HG03442 (cell line): ENCODE measurements around the gene AMBRA1.

Source experiments
- ATAC-seq: cut with Tn5 transposase; IDR thresholded peaks from one replicate; pipeline ENCODE4 v1.9.1; 2021; ENCODE audit warnings: mild to moderate bottlenecking, moderate library complexity; ENCODE audit not compliant: unreplicated experiment

AMBRA1 gene

DNA sequence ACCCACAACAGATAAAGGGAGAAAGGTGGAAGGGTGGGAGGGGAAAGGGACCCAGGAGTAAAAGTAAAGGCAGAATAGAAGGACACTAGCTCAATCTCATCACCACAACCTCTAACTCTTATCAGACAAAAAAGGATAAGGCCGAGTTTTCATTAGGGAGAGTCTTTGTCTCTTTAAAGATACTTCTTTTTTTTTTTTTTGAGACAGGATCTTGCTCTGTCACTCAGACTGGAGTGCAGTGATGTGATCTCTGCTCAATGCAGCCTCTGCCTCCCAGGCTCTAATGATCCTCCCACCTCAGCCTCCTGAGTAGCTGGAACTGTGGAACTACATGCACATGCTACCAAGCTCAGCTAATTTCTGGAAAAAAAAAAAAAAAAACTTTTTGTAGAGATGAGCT lies 116.7 kb downstream of the AMBRA1 start:
- no peak for ATAC-seq

DNA sequence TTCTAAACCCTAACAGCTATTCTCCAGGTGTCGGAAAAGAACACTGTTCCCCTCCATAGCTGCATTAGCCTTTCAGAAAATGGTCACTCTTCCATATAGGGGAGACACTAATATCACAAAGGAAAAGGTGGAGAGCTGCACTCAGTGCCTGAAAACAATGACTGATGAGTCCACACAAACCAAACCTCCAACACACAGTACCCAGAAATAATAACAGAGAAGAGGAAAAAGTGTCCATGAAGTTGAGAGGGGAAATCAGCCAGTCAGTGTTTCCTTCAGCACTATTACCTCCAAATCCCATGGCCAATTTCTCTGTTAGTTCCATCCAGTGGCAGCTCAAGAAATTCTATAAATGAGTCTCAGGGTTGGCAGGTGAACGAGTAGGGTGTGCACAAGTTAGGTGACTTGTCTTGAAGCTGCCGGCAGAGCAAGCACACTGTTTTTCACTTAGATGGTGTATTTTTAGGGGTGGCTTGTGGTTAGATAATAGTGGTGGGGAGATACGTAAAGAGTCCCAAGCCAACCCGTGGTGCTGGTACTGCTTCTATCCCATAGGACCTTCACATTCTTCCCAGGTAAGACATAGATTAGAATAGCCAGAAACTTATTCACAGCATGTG lies 117.8 kb downstream of the AMBRA1 start:
- ATAC-seq, result no peak

DNA sequence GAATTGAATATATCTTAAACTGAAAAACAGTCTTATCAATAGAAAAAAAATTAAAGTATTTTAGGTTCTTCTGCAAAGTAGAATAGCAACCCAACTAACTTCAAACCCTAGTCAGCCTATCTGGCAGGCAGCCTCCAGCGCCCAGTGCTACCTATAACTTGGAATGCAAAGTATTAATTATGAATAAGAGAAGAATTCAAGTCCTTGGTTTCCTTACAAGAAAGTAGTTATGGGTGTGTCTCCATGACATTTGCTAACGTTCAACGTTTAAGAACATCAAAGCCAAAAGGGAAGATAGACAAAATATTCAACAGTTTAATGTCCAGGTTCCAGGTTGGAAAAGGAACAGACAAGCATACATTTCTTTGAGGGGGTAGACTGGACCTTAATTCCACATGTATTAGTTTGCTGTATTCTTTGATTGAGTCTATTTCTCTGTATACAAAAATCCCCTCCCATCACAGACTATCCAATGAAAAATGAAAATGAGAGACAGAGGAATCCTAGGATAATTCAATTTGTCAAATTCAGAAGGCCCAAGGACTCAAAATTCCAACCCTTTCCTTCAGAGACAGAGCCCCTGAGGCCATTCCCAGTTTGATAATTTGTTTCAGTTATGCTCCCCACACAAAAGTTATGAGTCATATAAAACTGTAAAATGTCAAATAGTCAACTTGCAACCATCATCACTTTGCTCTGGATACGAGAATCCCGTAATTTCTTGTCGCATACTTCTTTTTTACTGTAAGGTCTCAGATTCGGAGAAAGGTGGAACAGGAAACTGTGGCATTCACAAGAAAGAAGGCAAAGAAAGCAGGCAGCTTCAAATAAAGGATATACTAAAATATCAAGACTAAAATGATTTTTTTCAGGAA lies 118.5 kb downstream of the AMBRA1 start:
- ATAC-seq, result no peak

DNA sequence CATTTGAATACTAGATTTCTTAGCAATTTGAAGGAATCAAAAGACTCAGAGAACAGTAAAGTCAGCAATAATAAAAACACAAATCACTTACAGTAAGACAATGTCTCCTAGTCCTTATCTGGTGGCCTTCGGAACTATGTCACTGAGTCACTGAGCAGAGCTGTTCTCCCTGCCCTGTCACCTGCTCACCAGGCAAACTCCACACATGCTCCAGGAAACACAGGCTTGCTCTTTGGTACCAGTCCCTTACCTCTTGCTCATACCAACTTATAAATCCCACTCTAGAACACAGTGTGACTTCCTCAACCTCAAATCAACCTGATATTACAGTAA lies 121.2 kb downstream of the AMBRA1 start:
- no peak for ATAC-seq

DNA sequence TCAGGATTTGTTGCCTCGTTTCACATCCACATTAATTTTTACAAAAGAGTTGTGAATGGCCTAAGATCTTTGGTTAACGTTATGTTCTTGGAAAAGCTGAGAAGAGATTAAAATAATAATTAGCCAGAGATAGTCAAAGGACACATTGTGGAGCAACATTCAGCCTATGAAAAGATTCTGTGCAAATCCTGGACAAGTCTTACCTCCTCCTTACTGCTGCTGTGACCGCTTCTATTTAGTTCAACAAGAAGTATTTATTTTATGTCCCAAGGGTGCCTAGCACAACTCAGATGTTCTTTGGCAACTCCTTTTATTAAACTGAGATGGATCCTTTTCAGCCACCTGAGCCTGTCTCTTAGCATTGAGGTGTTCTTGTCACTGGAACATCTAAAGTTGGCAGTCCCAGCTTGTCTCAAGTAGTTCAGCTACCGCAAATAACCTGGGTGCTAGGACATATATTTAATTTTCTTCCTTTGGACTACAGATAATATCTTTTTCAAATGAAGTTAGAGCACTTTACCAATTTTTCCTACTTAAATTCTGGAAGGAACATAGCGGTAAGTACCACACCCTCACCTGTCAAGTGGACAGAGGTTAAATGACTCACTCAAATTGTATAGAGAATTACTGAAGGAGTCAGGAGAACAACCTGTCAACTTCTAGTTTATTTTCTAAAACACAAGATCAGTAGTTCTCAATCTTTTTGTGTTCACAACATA lies 121.7 kb downstream of the AMBRA1 start:
- ATAC-seq, result no peak

DNA sequence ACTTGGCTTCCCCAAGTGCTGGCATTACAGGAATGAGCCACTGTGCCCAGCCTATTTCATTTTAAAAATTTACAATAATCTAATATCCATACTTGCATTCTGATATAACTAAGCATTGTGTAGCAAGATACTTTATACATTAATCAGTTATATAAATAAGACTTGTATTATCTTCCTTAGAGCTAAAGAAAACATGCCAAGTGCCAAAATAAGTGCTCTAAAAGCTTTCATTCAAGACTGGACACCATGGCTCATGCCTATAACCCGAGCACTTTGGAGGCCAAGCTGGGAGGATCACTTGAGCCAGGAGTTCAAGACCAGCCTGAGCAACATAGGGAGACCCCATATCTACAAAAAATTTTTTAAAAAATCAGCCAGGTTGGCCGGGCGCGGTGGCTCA lies 123.9 kb downstream of the AMBRA1 start:
- ATAC-seq, result no peak

DNA sequence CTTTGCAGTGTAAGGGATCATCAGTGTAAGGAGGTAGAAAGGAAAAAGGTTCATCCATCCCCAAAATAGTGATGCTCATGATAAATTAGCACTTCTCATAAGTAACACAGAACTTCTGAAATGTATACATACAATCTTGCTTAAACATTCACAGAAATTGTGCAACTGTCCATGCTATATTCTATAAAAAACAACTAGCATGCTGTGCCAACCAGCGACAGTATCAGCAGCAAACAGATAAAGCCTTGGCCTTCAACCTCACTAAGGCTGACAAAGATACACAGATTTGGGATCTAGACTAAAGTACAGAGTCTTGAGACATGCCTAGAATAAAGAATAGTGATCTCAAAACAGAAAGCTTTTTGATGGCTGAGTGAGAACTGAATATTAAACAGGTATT lies 128.1 kb downstream of the AMBRA1 start:
- ATAC-seq, result no peak

DNA sequence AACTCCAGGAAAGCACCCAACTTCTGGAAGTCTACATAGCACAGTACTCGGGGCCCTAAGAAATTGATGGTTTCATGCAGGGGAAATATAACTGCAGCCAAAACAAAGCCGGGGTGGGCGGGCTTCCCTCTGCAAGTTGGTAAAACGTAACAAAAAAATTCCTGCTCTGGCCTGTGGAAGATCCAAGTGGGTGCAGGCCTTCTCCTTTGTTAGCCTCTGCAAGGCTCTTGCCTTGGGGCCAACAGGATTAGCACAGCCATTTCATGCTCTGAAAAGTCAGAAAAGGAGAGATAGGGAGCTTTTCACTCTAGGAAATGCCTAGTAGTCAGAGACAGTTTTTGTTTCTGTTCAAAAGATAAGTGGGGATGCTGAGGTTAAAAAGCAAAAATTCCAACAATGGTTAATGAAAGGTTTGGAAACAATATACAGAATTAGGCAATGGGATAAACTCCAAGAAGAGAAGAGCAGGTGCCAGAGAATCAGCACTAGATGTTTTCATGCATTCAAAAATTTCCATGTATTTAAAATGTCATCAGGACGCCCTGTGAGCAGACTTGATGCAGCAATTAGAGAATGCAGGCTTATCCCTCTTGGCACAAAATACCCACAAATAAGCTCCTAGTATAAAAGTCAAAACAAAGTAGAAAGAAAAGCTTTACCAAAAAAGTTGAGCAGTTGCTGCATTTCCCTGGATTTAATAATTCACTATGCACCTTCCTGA lies 130.0 kb downstream of the AMBRA1 start:
- no peak for ATAC-seq

DNA sequence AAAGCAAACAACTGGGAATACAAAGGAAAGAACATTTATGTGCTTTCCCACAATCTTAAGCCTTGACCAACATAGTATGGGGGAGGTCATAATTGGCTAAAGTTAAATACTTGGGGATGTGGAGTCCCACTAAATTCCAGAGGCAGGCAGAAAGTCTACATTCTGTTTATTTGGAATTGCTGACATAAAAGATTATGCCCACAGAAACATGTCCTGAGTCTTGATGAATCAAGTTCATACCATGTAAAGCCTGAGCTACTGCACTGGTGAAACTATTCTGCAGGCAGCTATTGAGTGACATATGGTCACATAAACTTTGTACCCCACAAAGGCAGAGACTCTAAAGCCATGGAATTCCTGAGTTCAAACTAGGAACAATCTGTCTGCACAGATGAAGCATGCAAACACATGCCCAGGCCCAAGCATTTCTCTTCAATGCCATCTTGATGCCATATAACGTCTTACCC lies 132.3 kb downstream of the AMBRA1 start:
- ATAC-seq, result no peak

DNA sequence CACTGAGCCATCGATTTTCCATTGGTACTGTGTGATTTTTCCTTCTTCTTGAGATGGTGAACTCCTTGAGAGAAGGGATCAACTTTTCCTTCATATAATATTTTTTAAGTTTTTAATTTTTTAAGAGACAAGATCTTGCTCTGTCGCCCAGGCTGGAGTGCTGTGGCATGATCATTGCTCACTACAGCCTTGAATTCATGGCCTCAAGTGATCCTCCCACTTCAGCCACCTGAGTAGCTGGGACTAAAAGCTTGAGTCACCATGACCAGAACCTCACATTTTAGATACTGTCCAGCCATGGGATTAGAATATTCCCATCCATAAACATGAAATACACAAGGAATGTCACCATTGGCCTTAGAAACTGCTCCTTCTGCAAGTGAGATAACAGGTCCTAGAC lies 135.3 kb downstream of the AMBRA1 start:
- no peak for ATAC-seq

DNA sequence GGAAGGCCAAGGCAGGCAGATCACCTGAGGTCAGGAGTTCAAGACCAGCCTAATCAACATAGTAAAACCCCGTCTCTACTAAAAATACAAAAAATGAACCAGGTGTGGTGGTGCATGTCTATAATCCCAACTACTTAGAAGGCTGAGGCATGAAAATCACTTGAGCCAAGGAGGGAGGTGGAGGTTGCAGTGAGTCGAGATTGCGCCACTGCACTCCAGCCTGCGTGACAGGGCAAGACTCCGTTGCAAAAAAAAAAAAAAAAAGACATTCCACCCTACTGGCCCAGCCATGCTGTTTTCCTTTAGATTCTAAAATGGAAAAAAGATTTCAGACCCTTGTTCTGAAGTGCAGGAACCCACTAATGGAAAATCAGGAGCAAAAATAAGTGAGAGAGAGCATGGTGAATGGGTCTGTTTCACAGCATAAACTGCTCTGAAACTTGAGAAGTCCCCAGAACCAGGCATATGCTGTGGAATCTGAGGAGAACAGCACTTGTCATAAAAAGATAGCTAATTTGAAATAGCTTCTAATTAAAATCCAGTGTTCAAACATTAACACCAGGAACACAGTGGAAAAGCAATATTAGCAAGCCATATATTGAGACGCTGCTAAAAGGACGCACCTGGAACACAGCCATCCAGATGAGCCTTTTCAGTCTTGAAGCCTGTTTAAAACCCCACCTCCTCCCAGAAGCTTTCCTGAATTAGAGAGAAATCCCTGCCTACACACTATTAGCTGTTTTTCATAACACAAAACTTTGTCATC lies 136.0 kb downstream of the AMBRA1 start:
- ATAC-seq, result no peak

DNA sequence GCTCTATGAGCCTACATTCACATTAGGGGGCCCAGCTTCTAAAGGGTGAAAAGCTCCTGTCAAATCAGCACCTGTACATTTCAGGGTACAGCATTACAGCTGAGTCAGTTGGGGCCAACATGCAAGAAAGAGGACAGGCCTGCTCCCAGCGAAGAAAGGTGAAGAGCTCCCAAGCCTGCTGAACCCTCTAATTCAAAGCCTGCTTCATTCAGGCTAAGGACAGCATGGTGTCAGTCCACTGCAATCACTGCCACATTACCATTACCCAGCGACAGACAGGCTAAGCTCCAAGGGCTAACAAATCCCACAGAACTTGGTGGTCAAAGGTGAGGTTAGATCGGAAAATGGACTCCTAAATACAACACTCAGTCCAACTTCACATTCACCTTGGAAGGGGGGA lies 136.8 kb downstream of the AMBRA1 start:
- no peak for ATAC-seq

DNA sequence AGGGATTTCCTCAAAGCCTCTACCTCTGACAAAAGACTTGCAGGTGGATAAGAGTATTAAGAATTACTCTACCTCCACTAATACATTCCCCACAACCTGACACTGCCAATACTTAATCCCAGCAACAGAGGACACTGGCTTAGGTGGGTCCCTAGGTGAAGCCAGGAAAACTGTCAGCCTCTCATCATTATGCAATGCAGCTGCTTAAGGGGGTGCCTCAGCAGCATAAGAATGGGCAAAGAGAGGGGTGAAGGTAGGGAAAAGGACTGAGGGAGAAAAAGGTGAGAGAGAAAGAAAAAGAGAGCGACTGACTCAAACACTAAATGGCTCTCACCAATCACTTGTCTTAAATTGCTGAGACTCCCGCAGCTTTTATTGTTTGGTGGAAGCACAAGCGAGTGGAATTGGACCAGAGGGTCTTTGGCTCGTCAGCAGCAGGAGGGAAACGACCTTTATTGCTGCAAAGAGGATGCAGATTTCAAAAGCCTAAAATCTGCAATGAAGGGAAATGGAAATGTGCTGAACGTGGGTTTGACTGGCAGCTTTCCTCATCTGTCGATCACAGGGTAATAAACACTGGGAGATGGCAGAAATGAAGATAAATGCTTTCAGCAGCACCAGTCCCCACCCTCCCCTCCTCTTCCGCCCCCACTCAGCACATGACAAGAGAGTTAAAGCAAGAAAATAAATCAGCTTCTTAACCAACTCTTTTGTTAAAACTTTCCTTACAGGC lies 137.4 kb downstream of the AMBRA1 start:
- no peak for ATAC-seq

DNA sequence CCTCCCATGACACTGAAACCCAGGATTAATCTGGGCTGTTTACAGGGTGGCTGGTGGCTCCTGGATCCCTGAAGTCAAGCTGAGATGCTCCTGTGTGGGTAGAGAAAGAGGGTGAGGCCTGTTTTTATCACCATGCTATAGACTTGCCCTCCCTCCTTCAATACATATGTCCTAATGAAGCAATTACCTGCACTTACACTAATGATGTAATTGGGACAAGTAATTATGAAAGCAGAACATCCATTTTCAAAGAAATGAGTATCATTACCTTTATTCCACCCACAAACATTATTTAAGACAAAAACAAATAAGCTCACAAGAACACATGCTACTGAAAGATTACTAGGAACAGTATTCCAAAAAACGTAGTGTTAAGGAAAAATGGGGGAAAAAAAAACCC lies 138.0 kb downstream of the AMBRA1 start:
- no peak for ATAC-seq

DNA sequence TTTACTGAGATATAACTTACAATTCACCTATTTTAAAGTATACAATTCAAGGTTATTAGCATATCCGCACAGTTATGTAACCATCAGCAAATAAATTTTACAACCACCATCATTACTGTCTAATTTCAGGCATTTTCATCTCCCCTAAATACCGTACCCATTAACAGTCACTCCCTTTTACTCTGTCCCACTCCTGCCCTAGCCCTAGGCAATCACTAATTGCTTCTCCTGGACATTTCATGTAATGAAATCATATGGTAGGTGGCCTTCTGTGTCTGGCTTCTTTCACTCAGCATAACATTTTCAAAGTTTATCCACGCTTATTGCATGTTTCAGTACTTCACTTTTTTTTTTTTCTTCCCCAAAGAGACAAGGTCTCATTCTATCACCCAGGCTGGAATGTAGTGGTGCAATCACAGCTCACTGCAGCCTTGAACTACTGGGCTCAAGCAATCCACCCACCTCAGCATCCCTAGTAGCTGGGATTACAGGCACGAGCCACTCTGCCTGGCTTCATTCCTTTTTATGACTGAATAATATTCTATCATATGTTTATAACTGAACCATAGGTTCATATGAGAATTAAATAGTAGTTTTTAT lies 140.8 kb downstream of the AMBRA1 start:
- ATAC-seq, result no peak

DNA sequence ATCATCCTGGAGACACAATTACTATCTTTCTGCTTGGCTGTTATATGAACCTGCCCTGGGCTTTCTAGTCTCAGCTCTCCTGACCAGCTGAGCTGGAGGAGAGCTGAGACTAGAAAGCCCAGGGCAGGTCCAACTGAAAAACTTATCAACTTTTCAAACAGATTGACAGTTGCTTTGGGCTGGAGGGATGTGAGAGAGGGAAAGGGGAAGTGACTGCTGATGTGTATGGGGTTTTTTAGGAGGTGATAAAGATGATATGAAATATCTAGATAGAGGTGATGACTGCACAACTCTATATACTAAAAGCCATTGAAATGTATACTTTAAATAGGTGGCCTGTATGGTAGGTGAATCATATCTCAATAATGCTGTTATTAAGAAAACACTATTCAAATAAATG lies 142.1 kb downstream of the AMBRA1 start:
- ATAC-seq, result no peak

DNA sequence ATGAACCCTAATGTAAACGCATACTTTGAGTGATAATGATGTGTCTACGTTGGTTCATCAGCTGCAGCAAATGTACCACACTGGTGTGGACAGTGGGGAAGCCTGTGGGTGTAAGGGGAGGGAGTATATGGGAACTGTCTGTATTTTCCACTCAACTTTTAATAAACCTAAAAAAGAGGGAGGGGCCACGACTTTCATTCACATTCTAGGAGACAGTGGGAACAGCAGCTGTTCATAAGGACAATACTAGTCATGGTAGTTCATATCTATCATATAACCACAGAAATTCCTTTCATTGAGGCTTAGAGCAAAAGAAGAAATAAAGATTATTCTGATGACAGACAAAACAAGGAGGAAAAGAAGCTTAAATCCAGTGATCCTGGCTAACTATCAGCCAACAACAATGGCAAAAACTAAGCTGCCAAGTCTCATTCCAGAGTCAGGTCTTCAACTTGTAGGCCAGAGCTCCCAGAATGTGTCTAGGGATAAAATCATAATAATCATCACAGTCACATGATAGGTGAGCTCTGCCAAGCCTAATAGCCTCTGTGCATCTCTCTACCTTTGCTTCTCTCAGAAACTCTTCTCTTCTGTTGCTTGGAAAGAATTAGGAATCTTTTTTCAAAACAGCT lies 142.9 kb downstream of the AMBRA1 start:
- ATAC-seq, result no peak

DNA sequence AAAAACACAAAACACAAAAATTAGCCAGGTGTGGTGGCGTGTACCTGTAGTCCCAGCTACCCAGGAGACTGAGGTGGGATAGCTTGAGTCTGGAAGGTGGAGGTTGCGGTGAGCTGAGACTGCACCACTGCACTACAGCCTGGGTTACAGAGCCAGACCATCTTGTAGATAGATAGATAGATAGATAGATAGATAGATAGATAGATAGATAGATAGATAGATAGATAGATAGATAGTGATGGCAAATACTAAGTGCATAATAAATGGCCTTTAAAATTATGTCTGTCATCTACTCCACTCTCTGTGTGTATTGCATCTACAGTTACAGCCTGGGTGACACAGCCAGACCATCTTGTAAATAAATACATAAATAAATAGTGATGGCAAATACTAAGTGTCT lies 146.3 kb downstream of the AMBRA1 start:
- ATAC-seq, result no peak
